GM12892 (cell line): Measurements from ENCODE around the gene CDH13.

Source experiments
- DNase-seq: peaks from one replicate; pipeline ENCODE4 v3.0.0; 2011; ENCODE audit not compliant: insufficient read length
- FAIRE-seq: peaks from 2 replicates; lab custom pipeline; 2011; peaks lifted over from hg19 to GRCh38; lab: Jason Lieb, UNC
- POLR2A ChIP-seq: IDR thresholded peaks from 2 replicates; pipeline ENCODE4 v1.6.1; 2011; ENCODE audit warnings: low read depth, low read length, control low read depth
- POLR2AphosphoS5 ChIP-seq: IDR thresholded peaks from 2 replicates; pipeline ENCODE4 v1.6.1; 2011; ENCODE audit warnings: low read depth, low read length, control low read depth
- TAF1 ChIP-seq: IDR thresholded peaks from 2 replicates; pipeline ENCODE4 v1.6.1; 2011; ENCODE audit warnings: low read depth, mild to moderate bottlenecking, control low read depth, low read length, borderline replicate concordance

Gene CDH13

DNA sequence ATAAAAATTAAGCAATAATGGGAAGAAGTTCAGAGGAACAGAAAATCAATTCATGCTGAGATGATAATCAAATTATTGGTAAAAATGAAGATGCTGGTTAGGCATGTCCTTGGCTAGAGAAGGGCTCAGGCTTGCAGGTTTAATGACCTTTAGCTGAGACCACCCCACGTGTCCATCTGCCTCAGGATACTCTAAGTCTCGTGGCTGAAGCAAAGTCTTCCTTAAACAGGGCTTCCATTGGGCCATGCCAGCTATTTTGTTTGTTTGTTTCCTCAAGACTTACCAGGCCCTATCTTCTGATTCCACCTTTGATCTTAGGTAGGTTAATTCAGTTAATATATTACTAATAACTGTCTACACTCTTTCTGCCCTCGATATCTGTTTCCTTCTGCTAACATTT is 366.0 kb downstream of the CDH13 start:
- FAIRE-seq = no peak

DNA sequence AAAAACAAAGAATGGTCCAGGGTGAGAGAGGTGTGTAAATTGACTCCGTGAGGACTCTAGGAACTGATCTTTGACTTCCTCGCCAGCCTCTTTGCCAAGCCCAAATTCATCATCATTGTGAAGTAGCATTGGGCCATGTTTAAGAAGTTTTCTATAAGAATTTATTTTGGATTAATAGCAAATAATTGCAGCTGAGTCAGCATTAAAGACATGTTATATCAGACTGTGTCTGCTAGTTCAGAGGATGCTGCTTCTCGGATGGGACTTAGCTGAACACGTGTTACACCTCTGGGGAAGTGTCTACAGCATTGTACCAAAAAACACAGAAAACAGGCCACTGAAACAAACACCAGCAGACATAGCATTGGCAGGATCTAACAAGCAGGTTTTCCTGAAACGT is 366.6 kb downstream of the CDH13 start:
- FAIRE-seq (no peak), DNase-seq (no peak)
- no peak for TF ChIP-seq TAF1
- TF ChIP-seq POLR2AphosphoS5 = no peak
- TF ChIP-seq POLR2A = no peak

More for the DNA sequence above, 366.0 kb downstream of the CDH13 start:
- TF ChIP-seq POLR2A = no peak
- no peak for TF ChIP-seq POLR2AphosphoS5
- no peak for TF ChIP-seq TAF1
- no peak for DNase-seq

DNA sequence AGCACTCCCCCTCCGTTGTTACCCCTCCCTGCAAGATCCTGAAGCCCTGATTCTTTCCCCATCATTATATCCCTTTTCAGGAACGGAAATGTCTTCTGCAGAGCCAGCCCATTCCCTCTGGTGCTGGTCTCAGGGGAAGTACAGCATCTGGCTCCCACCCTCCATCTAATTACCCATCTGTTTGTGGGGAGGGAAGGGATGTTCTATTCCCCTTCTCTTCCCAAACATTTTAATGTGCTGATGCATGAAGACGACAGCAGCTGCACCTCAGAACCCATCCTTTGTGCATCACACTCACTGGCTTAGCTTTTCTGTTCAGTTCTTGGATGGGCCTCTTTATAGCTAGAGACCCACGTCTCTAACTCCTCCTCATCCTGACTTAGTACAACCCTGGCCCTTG is 367.2 kb downstream of the CDH13 start:
- FAIRE-seq = no peak
- TF ChIP-seq POLR2AphosphoS5 (no peak), TAF1 (no peak), POLR2A (no peak)
- no peak for DNase-seq

DNA sequence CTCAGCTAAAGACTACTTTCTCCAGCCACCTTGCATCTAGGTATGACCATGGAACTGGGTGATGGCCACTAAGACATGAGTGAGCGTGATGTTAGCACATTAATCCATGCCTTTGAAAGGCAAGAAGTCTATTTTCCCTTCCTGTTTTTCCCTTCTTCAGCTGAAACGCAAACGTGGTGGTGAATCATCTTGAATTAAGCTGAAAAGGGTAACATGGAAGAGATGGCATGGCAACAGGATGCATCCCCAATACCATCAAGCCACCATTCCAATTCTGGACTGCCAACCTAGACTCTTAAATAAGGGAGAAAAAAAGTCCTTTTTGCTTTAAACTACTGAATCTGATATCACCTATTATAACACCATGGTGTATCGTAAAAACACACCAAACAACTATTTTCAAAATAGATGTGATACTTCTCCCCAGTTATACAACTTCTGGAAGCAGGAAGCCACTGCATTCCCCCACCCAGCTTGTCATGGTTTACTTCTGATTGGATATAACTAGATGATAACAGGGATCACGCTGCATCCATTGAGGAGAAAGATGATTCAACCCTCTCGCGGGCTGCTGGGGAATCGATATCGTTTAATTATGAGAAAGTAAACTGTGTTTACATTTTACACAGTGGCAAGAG is 368.6 kb downstream of the CDH13 start:
- TF ChIP-seq POLR2A = no peak
- no peak for TF ChIP-seq POLR2AphosphoS5
- no peak for TF ChIP-seq TAF1
- no peak for FAIRE-seq
- DNase-seq = no peak

DNA sequence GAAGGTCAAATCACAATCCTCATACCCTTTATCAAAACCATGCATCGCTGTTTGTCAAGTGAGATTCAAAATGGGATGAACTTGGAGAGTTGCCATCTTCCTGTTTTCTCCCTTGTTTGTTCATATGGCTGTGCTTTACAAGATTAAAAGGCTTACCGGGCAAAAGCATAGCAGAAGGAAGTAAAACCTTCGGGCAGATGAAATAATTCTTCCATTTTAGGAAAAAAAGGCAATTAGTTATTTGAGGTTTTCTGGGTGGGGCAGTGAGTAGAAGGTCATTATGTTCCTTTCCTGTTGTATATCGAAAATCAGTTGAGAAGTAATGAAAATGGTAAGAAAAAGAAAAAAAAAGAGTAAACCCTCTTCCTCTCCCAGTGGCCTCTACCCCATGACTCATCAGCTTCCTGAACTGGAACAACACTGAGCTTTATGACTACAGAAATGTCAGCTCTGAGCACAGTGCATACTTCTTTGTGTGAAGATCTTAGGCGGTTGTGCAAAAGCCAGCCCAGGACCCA is 369.2 kb downstream of the CDH13 start:
- TF ChIP-seq POLR2A (no peak), TAF1 (no peak), POLR2AphosphoS5 (no peak)
- DNase-seq (no peak), FAIRE-seq (no peak)

DNA sequence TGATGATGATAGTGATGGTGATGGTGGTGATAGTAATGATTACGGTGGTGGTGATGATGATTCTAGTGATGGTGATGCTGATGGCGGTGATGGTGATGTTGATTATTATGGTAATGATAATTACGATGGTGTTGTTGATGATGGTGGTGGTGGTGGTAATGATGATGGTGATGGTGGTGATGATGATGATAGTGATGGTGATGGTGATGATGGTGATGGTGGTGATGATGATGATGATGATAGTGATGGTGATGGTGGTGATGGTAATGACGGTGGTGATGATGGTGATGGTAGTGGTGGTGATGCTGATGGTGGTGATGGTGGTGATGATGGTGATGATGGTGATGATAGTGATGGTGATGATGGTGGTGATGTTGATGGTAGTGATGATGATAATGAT is 370.0 kb downstream of the CDH13 start:
- TF ChIP-seq POLR2A (no peak), POLR2AphosphoS5 (no peak), TAF1 (no peak)
- no peak for FAIRE-seq
- DNase-seq = no peak

DNA sequence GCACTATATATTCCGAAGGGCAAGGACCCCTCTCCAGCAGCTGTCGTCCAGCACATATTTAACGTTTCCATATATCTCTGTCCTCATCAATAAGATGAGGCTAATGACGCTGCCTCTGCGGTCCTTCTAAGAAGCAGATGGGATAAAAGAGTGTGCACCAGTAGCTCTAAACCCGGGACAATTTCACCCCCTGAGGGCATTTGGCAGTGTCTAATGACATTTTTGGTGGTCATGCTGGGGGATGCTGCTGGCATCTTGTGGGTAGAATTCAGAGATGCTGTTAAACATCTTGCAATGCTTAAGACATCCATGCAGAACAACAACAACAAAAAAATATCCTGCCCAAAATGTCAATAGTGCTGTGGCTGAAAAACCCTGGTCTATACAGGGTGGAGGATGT is 372.9 kb downstream of the CDH13 start:
- no peak for DNase-seq

DNA sequence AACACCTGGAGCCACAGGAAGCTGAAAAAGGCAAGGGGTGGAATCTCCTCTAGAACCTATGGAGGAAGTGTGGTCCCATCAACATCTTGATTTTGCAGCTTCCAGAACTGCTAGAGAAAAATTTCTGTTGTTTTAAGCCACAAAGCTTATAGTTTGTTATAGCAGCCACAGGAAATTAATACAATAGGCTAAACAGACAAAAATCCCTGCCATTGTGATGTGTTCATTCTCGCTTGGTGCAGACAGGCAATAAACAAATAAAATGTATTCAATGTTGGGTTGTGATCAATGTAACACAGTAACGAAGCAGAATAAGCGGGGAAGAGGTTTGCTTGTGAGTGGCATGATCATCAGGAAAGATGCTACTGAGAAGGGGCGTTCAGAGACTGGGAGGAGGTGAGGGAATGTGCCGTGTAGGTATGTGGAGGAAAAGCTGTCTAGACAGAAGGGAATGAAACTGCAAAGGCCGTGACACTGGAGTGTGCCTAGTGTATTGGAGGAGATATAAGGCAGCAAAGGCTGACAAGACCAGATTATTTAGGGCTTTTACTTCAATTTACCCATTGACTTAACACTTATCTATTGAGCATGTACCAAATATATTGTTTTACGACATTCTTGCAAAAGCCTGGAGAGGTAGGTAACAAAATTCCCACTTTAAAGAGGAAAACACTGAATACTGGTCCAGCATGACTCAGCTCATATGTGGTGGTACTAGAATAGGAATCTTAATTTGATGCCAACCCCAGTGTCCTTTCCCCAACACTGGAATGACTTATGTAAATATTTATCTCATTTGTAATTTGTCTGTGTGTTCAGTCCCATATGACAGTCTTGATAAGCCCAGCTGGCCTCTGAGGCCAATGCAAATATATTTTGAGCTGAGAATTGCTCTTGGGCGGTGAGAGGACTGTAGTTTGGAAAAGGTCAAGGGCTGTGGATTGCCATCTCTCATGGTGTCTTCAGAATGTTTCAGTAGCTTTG is 375.9 kb downstream of the CDH13 start:
- DNase-seq (no peak), FAIRE-seq (no peak)
- TF ChIP-seq POLR2AphosphoS5 (no peak), TAF1 (no peak), POLR2A (no peak)

More for the DNA sequence above, 372.9 kb downstream of the CDH13 start:
- TF ChIP-seq TAF1 = no peak
- FAIRE-seq = no peak

DNA sequence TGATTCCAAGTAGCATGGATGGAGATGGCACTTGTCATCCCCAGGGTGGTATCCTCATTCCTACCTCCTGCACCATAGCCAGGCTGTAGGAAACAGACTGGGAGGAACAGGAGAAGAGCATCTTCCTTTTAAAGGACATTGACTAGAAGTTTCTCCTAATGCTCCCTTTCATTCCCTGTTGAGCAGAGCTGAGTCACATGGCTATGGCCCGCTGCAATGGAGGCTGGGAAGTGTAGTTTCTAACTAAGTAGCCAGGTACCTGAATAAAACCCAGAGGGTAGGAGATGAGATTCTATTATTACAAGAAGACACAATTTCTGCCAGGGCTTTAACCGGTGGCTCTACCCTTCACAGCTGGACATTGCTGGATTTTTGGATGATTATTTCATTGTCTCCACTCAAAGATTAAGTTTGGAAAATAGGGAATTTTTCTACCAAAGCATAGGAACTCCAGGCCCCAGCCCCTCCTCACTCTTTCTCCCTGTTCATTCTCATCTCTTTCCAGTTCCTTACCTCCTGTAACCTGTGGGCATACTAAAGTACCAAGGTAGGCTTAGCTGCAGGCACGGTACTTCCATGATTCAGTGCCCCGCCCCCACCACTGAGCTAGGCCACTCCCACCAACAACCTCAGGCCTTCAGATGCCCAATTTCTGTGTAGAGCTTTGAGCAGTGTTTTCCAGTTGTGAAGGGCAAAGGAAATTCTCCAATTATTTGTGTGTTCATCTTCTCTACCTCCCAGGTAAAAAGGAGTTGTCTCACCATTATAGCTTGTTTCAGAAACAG is 378.3 kb downstream of the CDH13 start:
- TF ChIP-seq POLR2A (no peak), POLR2AphosphoS5 (no peak), TAF1 (no peak)
- no peak for FAIRE-seq
- no peak for DNase-seq

DNA sequence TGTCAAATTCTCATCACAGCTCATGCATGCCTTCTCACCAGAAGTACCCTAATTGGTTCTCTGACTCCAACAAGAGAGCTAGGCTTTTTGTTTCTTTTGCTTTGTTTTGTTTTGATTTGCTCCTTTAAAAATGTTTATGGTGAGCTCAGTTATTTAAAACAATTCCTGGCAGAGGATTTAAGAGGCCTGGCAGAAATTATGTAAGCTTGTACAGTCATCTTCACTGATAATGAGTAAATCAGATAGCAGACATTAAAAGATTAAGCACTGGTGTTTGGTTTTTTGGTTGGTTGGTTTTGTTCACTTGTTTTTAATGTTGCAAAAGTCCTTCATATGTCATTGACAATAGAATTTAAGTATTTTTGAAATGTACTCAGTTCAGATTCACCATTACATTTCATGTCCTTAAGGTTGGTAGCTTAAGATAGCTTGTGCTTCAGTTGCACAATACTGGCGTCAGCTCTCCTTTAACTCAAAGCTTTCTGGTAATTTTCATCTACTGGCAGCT is 378.9 kb downstream of the CDH13 start:
- DNase-seq (no peak), FAIRE-seq (no peak)
- TF ChIP-seq POLR2AphosphoS5 (no peak), TAF1 (no peak), POLR2A (no peak)

DNA sequence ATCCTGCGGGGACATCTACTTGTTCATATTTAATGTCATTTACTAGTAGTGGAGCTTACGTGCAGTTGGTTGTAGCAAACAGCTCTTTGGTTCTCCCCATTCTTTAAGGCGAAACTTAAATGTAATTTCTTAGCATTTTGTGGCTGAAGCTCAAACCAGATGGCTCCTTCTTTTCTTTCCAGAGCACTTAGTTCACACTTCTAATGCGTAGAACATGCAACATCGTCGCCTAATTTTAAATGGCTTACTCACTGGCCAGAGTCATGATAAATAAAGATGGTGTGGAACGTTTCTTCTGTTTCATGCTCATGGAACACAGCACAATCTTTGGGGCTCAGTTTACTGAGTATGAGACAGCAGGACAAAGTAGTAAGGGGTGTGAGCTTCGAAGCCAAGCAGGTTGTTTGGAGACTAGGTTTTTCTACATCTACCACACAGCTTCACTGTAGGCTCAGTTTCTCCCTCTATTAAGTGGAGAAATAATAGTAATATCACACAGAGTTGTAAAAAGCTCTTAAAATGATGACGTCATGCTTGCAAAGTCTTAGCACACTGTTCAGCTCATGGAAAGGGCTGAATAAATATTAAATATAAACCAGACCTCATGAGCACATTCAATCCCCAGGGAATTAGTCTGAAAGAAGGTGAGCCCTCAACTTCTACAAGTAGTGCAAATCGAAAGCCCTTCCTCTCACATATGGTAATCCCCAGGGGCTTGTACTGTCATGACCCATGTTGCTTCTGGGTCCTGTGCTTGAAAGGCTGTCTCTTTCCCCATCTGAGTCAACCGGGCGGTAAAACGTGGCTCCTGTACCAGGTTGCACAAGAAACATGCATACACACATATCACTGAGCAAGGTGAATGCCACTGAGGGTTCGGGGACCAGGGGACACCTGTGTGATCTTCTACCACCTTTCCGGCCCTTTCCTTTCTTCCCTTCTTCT is 384.3 kb downstream of the CDH13 start:
- FAIRE-seq (no peak), DNase-seq (no peak)
- TF ChIP-seq POLR2AphosphoS5 (no peak), POLR2A (no peak), TAF1 (no peak)
